ENCODE data around the gene TRIM28.

The TRIM28 gene

DNA sequence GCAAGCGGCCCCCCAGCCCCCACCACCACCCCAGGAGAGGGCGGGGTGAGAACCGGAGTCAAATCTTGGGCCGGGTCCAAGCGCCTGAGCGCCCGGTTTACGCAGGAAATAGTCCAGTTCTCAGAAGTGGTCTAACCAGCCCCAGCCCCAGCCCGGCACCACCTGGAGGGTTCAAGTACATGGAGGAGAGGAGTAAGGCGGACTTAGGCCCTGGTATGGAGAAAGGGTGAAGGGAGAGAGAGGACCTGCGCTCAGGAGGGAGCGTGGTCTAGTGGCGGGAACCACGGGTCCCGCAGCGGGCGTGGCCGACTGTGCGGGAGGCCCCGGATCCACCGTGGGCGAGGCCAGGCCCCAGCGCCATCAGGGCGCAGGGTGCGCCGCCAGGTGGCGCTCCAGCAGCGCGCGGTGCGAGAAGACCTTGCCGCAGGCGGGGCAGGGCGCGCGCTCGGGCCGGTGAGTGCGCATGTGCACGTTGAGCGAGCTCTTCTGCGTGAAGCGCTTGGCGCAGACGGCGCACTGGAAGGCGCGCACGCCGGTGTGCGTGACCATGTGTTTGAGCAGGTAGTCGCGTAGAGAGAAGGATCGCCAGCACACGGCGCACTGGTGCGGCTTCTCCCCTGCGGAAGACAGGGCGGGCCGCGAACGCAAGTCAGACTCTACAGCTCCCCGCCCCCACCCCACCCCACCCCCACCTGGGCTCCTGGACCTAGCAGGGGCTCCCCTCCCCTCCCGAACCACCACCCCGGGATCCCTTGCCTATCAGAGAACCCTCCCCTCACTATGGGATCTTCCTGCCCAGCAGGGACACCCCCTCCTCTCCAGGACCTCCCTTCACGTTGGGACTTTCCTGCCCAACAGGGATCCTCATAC, 29.9 kb upstream of the TRIM28 start:
- TF ChIP-seq GLIS3 (CRISPR knock-in tag; IDR thresholded peaks at IDR 0.05) = no peak
- peak; percentile 90 for ATAC-seq

DNA sequence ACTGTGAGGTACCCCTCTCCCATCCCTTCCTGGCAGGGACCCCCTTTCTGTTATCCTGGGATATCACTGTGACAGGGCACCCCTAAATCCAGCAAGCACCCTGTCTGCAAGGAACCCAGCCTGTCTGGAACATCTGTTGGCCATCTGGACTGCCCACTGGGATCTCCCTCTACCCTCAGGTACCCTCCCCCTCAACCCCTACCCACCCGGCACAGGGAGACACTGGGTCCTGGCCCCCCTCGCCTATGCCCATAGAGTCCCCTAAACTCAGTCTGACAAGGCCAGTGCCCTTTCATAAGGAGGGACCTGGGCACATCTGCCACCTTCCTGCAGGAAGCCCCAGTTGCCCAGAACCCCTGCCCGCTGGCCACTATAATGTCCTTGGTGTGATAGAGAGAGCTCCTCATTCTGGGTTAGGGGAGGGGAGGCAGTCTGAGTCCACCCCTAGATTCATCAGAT, 29.3 kb upstream of the TRIM28 start:
- TF ChIP-seq OSR1 (CRISPR knock-in tag; IDR thresholded peaks at IDR 0.05) (no peak), TOX (CRISPR knock-in tag; IDR thresholded peaks at IDR 0.05; ENCODE audit: borderline replicate concordance) (no peak), TCF4 (CRISPR knock-in tag; IDR thresholded peaks at IDR 0.05; ENCODE audit: borderline replicate concordance) (no peak), ZNF565 (CRISPR knock-in tag; conservative IDR thresholded peaks at IDR 0.05; ENCODE audit: low read depth) (no peak), ISL1 (CRISPR knock-in tag; IDR thresholded peaks at IDR 0.05) (no peak), GLIS3 (CRISPR knock-in tag; IDR thresholded peaks at IDR 0.05) (no peak), RARB (CRISPR knock-in tag; IDR thresholded peaks at IDR 0.05) (no peak)
- TF ChIP-seq, protein P1, sequence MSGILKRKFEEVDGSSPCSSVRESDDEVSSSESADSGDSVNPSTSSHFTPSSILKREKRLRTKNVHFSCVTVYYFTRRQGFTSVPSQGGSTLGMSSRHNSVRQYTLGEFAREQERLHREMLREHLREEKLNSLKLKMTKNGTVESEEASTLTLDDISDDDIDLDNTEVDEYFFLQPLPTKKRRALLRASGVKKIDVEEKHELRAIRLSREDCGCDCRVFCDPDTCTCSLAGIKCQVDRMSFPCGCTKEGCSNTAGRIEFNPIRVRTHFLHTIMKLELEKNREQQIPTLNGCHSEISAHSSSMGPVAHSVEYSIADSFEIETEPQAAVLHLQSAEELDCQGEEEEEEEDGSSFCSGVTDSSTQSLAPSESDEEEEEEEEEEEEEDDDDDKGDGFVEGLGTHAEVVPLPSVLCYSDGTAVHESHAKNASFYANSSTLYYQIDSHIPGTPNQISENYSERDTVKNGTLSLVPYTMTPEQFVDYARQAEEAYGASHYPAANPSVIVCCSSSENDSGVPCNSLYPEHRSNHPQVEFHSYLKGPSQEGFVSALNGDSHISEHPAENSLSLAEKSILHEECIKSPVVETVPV (CRISPR knock-in tag; IDR thresholded peaks at IDR 0.05) = no peak
- TF ChIP-seq, protein P2, sequence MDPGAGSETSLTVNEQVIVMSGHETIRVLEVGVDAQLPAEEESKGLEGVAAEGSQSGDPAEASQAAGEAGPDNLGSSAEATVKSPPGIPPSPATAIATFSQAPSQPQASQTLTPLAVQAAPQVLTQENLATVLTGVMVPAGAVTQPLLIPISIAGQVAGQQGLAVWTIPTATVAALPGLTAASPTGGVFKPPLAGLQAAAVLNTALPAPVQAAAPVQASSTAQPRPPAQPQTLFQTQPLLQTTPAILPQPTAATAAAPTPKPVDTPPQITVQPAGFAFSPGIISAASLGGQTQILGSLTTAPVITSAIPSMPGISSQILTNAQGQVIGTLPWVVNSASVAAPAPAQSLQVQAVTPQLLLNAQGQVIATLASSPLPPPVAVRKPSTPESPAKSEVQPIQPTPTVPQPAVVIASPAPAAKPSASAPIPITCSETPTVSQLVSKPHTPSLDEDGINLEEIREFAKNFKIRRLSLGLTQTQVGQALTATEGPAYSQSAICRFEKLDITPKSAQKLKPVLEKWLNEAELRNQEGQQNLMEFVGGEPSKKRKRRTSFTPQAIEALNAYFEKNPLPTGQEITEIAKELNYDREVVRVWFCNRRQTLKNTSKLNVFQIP (CRISPR knock-in tag; IDR thresholded peaks at IDR 0.05; ENCODE audit: borderline replicate concordance, low read depth) = no peak
- no peak for ATAC-seq

DNA sequence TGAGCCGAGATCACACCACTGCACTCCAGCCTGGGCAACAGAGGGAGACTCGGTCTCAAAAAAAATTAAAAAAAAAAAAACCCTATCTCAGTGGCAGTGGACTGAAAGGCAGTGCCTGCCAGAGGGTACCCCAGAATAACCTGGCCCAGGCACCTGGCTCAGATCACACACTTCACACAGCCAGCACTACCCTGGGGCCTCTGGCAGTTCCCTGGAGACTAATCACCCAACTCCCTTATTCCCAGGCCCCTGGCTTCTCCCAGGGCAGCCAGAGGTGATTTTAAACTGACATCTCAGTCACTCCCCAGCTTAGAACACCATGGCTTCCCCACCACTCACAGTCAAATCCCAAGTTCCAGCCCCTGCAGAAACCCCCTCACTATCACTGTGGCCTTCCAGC, 28.6 kb upstream of the TRIM28 start:
- no peak for ATAC-seq
- TF ChIP-seq, protein P1 (CRISPR knock-in tag; IDR thresholded peaks at IDR 0.05) = no peak
- TF ChIP-seq ESRRG (CRISPR knock-in tag; IDR thresholded peaks at IDR 0.05) = no peak
- no peak for TF ChIP-seq ZNF8 (CRISPR knock-in tag; IDR thresholded peaks at IDR 0.05)
- no peak for TF ChIP-seq CREB5 (CRISPR knock-in tag; IDR thresholded peaks at IDR 0.05; ENCODE audit: low read depth)
- no peak for TF ChIP-seq ZNF70 (CRISPR knock-in tag; IDR thresholded peaks at IDR 0.05)
- TF ChIP-seq ARNTL (CRISPR knock-in tag; IDR thresholded peaks at IDR 0.05; ENCODE audit: borderline replicate concordance, low read depth) = no peak
- no peak for TF ChIP-seq ZFP3 (CRISPR knock-in tag; IDR thresholded peaks at IDR 0.05)
- no peak for TF ChIP-seq ZNF565 (CRISPR knock-in tag; conservative IDR thresholded peaks at IDR 0.05; ENCODE audit: low read depth)
- TF ChIP-seq OSR1 (CRISPR knock-in tag; IDR thresholded peaks at IDR 0.05) = no peak
- no peak for TF ChIP-seq GLIS3 (CRISPR knock-in tag; IDR thresholded peaks at IDR 0.05)

- TF ChIP-seq ESRRG (CRISPR knock-in tag; IDR thresholded peaks at IDR 0.05) (no peak), ARNTL (CRISPR knock-in tag; IDR thresholded peaks at IDR 0.05; ENCODE audit: borderline replicate concordance, low read depth) (no peak), ZC3H10 (CRISPR knock-in tag; IDR thresholded peaks at IDR 0.05) (no peak), ZFP30 (CRISPR knock-in tag; IDR thresholded peaks at IDR 0.05) (no peak), ZFP3 (CRISPR knock-in tag; IDR thresholded peaks at IDR 0.05) (no peak), ZNF565 (CRISPR knock-in tag; conservative IDR thresholded peaks at IDR 0.05; ENCODE audit: low read depth) (no peak)
- TF ChIP-seq, protein P1 (CRISPR knock-in tag; IDR thresholded peaks at IDR 0.05) = no peak
- TF ChIP-seq, protein P2 (CRISPR knock-in tag; IDR thresholded peaks at IDR 0.05; ENCODE audit: borderline replicate concordance, low read depth) = no peak
Measured at GRCh38 chr19:58516246-58516836, 27.5 kb upstream of the TRIM28 start.

More at GRCh38 chr19:58516246-58516836, 27.5 kb upstream of the TRIM28 start:
- no peak for ATAC-seq

All from SK-N-SH treated with all-trans-retinoic acid at 6 μM for 48 hours (cell line).